GM19463 (cell line): ENCODE data around the gene SATB2.

Source experiments
- ATAC-seq: cut with Tn5 transposase; IDR thresholded peaks from one replicate; pipeline ENCODE4 v1.9.1; 2021; ENCODE audit warnings: mild to moderate bottlenecking, moderate library complexity; ENCODE audit not compliant: unreplicated experiment

The SATB2 gene

GRCh38 chr2:199273042-199273511 is 184.7 kb downstream of the SATB2 start:
- ATAC-seq, result no peak

- ATAC-seq, result no peak
Observed at GRCh38 chr2:199261936-199262335, 195.8 kb downstream of the SATB2 start.

- ATAC-seq, result no peak
Observed at GRCh38 chr2:199261239-199261638, 196.5 kb downstream of the SATB2 start.

GRCh38 chr2:199259671-199260070 is 198.1 kb downstream of the SATB2 start:
- ATAC-seq, result no peak

GRCh38 chr2:199258291-199258690 is 199.4 kb downstream of the SATB2 start:
- no peak for ATAC-seq

- ATAC-seq, result no peak
Observed at GRCh38 chr2:199257261-199258224, 200.2 kb downstream of the SATB2 start.

- no peak for ATAC-seq
Observed at GRCh38 chr2:199230091-199230490, 227.6 kb downstream of the SATB2 start.

GRCh38 chr2:199228887-199229819 is 228.6 kb downstream of the SATB2 start:
- peak; percentile 93 for ATAC-seq

GRCh38 chr2:199223791-199224190 is 233.9 kb downstream of the SATB2 start:
- no peak for ATAC-seq

- no peak for ATAC-seq
Observed at GRCh38 chr2:199220920-199221319, 236.8 kb downstream of the SATB2 start.

GRCh38 chr2:199219551-199219950 is 238.2 kb downstream of the SATB2 start:
- no peak for ATAC-seq
